Trophoblast cell (in vitro differentiated cells and primary cell): ENCODE measurements around the gene ZNF774.

Source experiments
- DNase-seq, 2 donors: peaks; one replicate each; pipeline ENCODE4 v3.0.0-alpha.2; 2016
- H2AFZ ChIP-seq: 2 replicates; pipeline ENCODE4 v1.6.1; 2013; ENCODE audit warnings: low read length, moderate library complexity, mild to moderate bottlenecking; ENCODE audit not compliant: insufficient read depth, poor library complexity
- H2AK5ac ChIP-seq: 2 replicates; pipeline ENCODE4 v1.6.1; 2013; ENCODE audit warnings: mild to moderate bottlenecking, low read length
- H2BK120ac ChIP-seq: 2 replicates; pipeline ENCODE4 v1.6.1; 2013; ENCODE audit warnings: low read length, mild to moderate bottlenecking, moderate library complexity; ENCODE audit not compliant: insufficient read depth, poor library complexity
- H2BK12ac ChIP-seq: 2 replicates; pipeline ENCODE4 v1.6.1; 2013; ENCODE audit warnings: mild to moderate bottlenecking, low read length, moderate library complexity
- H2BK5ac ChIP-seq: 2 replicates; pipeline ENCODE4 v1.6.1; 2013; ENCODE audit warnings: low read length, low read depth, moderate library complexity, mild to moderate bottlenecking; ENCODE audit not compliant: poor library complexity
- H3K14ac ChIP-seq: 2 replicates; pipeline ENCODE4 v1.6.1; 2013; ENCODE audit warnings: mild to moderate bottlenecking, low read length
- H3K18ac ChIP-seq: 2 replicates; pipeline ENCODE4 v1.6.1; 2013; ENCODE audit warnings: mild to moderate bottlenecking, low read length
- H3K23ac ChIP-seq: 2 replicates; pipeline ENCODE4 v1.6.1; 2013; ENCODE audit warnings: low read length
- H3K27ac ChIP-seq: 2 replicates; pipeline ENCODE4 v1.5.1; 2013; ENCODE audit warnings: low read depth, mild to moderate bottlenecking, inconsistent platforms, low read length, moderate library complexity
- H3K27me3 ChIP-seq: 2 replicates; pipeline ENCODE4 v1.6.1; 2013; ENCODE audit warnings: inconsistent platforms, mild to moderate bottlenecking, low read length, moderate library complexity; ENCODE audit not compliant: insufficient read depth
- H3K36me3 ChIP-seq, 2 experiments: 1 replicate in 1 of 2; 2 replicates in 1 of 2; pipeline ENCODE4 v1.6.1; 2013; ENCODE audit warnings: low read length in 2 of 2, mild to moderate bottlenecking in 2 of 2, moderate library complexity in 1 of 2; ENCODE audit not compliant: insufficient read depth in 2 of 2, control insufficient read depth in 1 of 2
- H3K4ac ChIP-seq: 2 replicates; pipeline ENCODE4 v1.6.1; 2013; ENCODE audit warnings: low read depth, mild to moderate bottlenecking, low read length, moderate library complexity
- H3K4me1 ChIP-seq, 2 experiments: 1 replicate in 1 of 2; 2 replicates in 1 of 2; pipeline ENCODE4 v1.6.1; 2013; ENCODE audit warnings: low read length in 2 of 2, mild to moderate bottlenecking in 2 of 2, moderate library complexity in 1 of 2; ENCODE audit not compliant: insufficient read depth in 2 of 2, control insufficient read depth in 1 of 2
- H3K4me2 ChIP-seq: 2 replicates; pipeline ENCODE4 v1.6.1; 2013; ENCODE audit warnings: inconsistent platforms, mild to moderate bottlenecking, low read length, moderate library complexity
- H3K4me3 ChIP-seq: 2 replicates; pipeline ENCODE4 v1.5.1; 2013; ENCODE audit warnings: mild to moderate bottlenecking, low read depth, low read length, inconsistent platforms
- H3K79me1 ChIP-seq: one replicate; pipeline ENCODE4 v1.6.1; 2013; ENCODE audit warnings: low read length
- H3K79me2 ChIP-seq: 2 replicates; pipeline ENCODE4 v1.6.1; 2013; ENCODE audit warnings: low read length, mild to moderate bottlenecking; ENCODE audit not compliant: control insufficient read depth, insufficient read depth, poor library complexity
- H3K9ac ChIP-seq: 2 replicates; pipeline ENCODE4 v1.6.1; 2013; ENCODE audit warnings: mild to moderate bottlenecking, low read length
- H3K9me3 ChIP-seq: 2 replicates; pipeline ENCODE4 v1.6.1; 2013; ENCODE audit warnings: low read depth, mild to moderate bottlenecking, control low read depth, inconsistent platforms, low read length; ENCODE audit not compliant: insufficient read depth
- H4K12ac ChIP-seq: 2 replicates; pipeline ENCODE4 v1.6.1; 2013; ENCODE audit warnings: low read depth, mild to moderate bottlenecking, low read length, moderate library complexity
- H4K8ac ChIP-seq: 2 replicates; pipeline ENCODE4 v1.6.1; 2013; ENCODE audit warnings: low read depth, mild to moderate bottlenecking, low read length, moderate library complexity
- H4K91ac ChIP-seq: one replicate; pipeline ENCODE4 v1.6.1; 2013; ENCODE audit warnings: low read depth, mild to moderate bottlenecking, low read length, moderate library complexity
- WGBS: extraction: QIAGEN DNeasy Blood & Tissue Kit; methylation state at CpG from one replicate; pipeline ENCODE4 v1.1.7; 2013; ENCODE audit warnings: missing lambda C conversion rate; ENCODE audit not compliant: insufficient read length, insufficient coverage; ENCODE audit errors: extremely low coverage; 5-methylcytosine and 5-hydroxymethylcytosine counted together

ZNF774 gene

GRCh38 chr15:90402767-90403166 lies 50.7 kb downstream of the ZNF774 start:
- Histone ChIP-seq H2BK120ac (no peak overlapping the region), H3K14ac (no peak overlapping the region), H3K27ac (no peak overlapping the region), H3K79me1 (peaks cover 7% of the 10 kb centered on the region), H4K8ac (no peak overlapping the region), H3K9ac (no peak overlapping the region), H2AK5ac (no peak overlapping the region), H3K4ac (peak overlapping the region; percentile 99), H3K23ac (no peak overlapping the region), H3K36me3 (peaks cover 0 to 8% of the 10 kb centered on the region in 2 experiments), H2BK12ac (no peak overlapping the region), H3K18ac (no peak overlapping the region), H3K4me1 (peaks cover 4 to 17% of the 10 kb centered on the region in 2 experiments), H4K12ac (no peak overlapping the region), H3K79me2 (peaks cover 17% of the 10 kb centered on the region), H3K4me3 (no peak overlapping the region), H3K27me3 (no peaks in the 10 kb centered on the region), H2AFZ (no peak overlapping the region), H3K4me2 (no peak overlapping the region), H4K91ac (no peak overlapping the region), H2BK5ac (no peak overlapping the region), H3K9me3 (no peaks in the 10 kb centered on the region)
- WGBS, result no CpG with 5 or more reads among the region's 3 CpGs
- DNase-seq, result no peak

- Histone ChIP-seq H3K27me3 (no peaks in the 10 kb centered on the region), H3K9ac (no peak overlapping the region), H4K12ac (no peak overlapping the region), H3K18ac (no peak overlapping the region), H2BK120ac (no peak overlapping the region), H2AFZ (no peak overlapping the region), H3K9me3 (no peaks in the 10 kb centered on the region), H3K36me3 (peaks cover 2 to 12% of the 10 kb centered on the region in 2 experiments), H3K27ac (no peak overlapping the region), H3K79me1 (peaks cover 7% of the 10 kb centered on the region), H3K4ac (no peak overlapping the region), H4K91ac (no peak overlapping the region), H3K23ac (no peak overlapping the region), H3K79me2 (peaks cover 19% of the 10 kb centered on the region), H4K8ac (no peak overlapping the region), H2AK5ac (no peak overlapping the region), H3K4me2 (no peak overlapping the region), H3K4me1 (peaks cover 6 to 17% of the 10 kb centered on the region in 2 experiments), H3K4me3 (no peak overlapping the region), H2BK5ac (no peak overlapping the region), H3K14ac (no peak overlapping the region), H2BK12ac (no peak overlapping the region)
- no CpG with 5 or more reads among the region's 3 CpGs for WGBS
- no peak for DNase-seq
Measured at GRCh38 chr15:90405055-90405607, 53.0 kb downstream of the ZNF774 start.

- H3K4me2 ChIP-seq, result no peak overlapping the region
- H3K36me3 ChIP-seq, result peaks cover 2 to 12% of the 10 kb centered on the region in 2 experiments
- DNase-seq, result no peak
Measured at GRCh38 chr15:90407336-90407735, 55.3 kb downstream of the ZNF774 start.

GRCh38 chr15:90407871-90408317 lies 55.8 kb downstream of the ZNF774 start:
- no peak overlapping the region for H4K91ac ChIP-seq
- WGBS, result no CpG with 5 or more reads among the region's 2 CpGs
- H4K8ac ChIP-seq, result no peak overlapping the region
- H3K18ac ChIP-seq, result no peak overlapping the region
- H3K27ac ChIP-seq, result no peak overlapping the region
- H2BK5ac ChIP-seq, result no peak overlapping the region
- no peaks in the 10 kb centered on the region for H3K9me3 ChIP-seq
- H2AK5ac ChIP-seq, result no peak overlapping the region
- H4K12ac ChIP-seq, result no peak overlapping the region
- no peak overlapping the region for H3K14ac ChIP-seq
- no peak for DNase-seq
- H2AFZ ChIP-seq, result no peak overlapping the region
- H3K4me2 ChIP-seq, result no peak overlapping the region
- peaks cover 5% of the 10 kb centered on the region for H3K79me1 ChIP-seq
- H3K23ac ChIP-seq, result no peak overlapping the region
- H3K4me1 ChIP-seq, result peaks cover 6% of the 10 kb centered on the region in 2 experiments
- H3K79me2 ChIP-seq, result peaks cover 18% of the 10 kb centered on the region
- H3K4me3 ChIP-seq, result no peak overlapping the region
- H3K4ac ChIP-seq, result peak overlapping the region; percentile 67
- H3K27me3 ChIP-seq, result no peaks in the 10 kb centered on the region
- no peak overlapping the region for H2BK12ac ChIP-seq
- H3K9ac ChIP-seq, result no peak overlapping the region
- H2BK120ac ChIP-seq, result no peak overlapping the region
- peaks cover 2 to 12% of the 10 kb centered on the region in 2 experiments for H3K36me3 ChIP-seq

More at GRCh38 chr15:90407336-90407735, 55.3 kb downstream of the ZNF774 start:
- H3K27me3 ChIP-seq, result no peaks in the 10 kb centered on the region
- no peak overlapping the region for H3K23ac ChIP-seq
- no peak overlapping the region for H2AFZ ChIP-seq
- no peak overlapping the region for H3K9ac ChIP-seq
- H2BK5ac ChIP-seq, result no peak overlapping the region
- H3K9me3 ChIP-seq, result no peaks in the 10 kb centered on the region
- H3K18ac ChIP-seq, result no peak overlapping the region
- H4K91ac ChIP-seq, result no peak overlapping the region
- no peak overlapping the region for H4K12ac ChIP-seq
- no CpG with 5 or more reads among the region's 3 CpGs for WGBS
- H3K79me2 ChIP-seq, result peaks cover 19% of the 10 kb centered on the region
- no peak overlapping the region for H3K4me3 ChIP-seq
- no peak overlapping the region for H2BK120ac ChIP-seq
- H3K4ac ChIP-seq, result no peak overlapping the region
- H3K14ac ChIP-seq, result no peak overlapping the region
- no peak overlapping the region for H2AK5ac ChIP-seq
- peaks cover 5% of the 10 kb centered on the region for H3K79me1 ChIP-seq
- H4K8ac ChIP-seq, result no peak overlapping the region
- H3K27ac ChIP-seq, result no peak overlapping the region
- H3K4me1 ChIP-seq, result peaks cover 6 to 7% of the 10 kb centered on the region in 2 experiments
- no peak overlapping the region for H2BK12ac ChIP-seq
